CD4-positive, alpha-beta T cell treated with Interleukin-15 for 1 hour (primary cell): ENCODE measurements around the gene NXNL2.

Experiments used
- DNase-seq: peaks from one replicate; pipeline ENCODE4 v3.0.0-alpha.2; 2020

NXNL2 gene

DNA sequence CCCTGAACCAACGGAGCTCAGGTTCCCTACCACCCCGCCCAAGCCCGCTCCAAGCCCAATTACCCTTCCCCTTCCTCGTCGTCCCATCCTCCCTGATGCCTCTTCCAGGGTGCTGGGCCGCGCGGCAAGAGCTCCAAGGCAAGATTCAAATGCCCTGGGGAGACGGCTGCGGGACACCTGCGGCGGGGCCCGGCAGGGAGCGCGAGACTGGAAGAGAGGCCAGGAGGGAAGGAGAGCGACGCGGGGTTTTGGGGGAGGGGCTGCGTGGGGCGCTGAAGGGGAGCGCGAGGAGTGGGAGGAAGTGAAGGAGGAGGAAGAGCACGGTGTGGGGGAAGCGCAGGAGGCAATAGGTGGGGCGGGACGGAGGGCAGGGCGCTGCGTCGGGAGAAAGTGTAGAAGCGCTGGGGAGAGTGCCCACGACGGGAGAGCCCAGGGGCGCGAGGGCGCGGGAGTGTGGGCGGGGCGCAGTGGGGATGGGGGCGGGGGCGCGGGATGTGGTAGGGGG lies 975 bp upstream of the NXNL2 start:
- no peak for DNase-seq

DNA sequence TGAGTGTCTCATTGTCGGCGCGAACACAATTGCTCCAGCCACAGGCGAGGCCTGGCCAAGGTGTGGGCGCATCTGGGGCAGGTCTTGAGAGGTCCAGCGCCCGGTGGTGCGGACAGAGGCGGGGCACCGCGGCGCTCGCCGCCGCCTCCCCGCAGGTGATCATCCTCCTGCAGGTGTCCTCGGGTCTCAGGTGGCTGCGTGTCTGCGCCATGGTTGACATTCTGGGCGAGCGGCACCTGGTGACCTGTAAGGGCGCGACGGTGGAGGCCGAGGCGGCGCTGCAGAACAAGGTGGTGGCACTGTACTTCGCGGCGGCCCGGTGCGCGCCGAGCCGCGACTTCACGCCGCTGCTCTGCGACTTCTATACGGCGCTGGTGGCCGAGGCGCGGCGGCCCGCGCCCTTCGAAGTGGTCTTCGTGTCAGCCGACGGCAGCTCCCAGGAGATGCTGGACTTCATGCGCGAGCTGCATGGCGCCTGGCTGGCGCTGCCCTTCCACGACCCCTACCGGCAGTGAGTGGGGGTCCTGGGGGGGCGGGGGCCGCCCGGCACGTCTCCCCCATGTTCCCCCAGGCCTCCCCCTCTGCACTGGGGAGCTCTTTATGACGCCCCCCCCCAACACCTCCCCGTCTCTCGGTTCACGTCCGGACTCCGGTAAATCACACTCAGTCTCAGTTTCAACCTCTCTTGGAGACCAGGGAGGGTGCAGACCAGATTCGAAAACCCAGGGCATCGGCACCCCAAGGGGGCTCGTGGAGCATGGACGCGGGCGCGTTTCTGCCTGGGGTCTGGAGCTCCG lies 446 bp downstream of the NXNL2 start:
- DNase-seq: no peak

DNA sequence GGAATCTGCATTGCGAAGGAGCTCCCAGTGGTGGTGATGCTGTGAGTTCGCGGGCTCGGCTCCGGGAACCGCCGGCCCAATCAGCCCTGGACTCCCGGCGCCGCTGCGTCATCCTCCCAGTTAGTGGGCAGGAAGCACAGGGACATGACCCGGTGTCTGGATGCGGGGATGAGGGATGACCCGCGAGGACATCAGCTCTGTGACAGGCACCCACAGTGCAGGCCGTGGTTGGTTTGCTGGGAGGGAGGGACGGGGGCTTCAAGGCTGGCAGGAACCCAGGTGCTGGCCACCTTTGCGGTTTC lies 996 bp downstream of the NXNL2 start:
- no peak for DNase-seq

DNA sequence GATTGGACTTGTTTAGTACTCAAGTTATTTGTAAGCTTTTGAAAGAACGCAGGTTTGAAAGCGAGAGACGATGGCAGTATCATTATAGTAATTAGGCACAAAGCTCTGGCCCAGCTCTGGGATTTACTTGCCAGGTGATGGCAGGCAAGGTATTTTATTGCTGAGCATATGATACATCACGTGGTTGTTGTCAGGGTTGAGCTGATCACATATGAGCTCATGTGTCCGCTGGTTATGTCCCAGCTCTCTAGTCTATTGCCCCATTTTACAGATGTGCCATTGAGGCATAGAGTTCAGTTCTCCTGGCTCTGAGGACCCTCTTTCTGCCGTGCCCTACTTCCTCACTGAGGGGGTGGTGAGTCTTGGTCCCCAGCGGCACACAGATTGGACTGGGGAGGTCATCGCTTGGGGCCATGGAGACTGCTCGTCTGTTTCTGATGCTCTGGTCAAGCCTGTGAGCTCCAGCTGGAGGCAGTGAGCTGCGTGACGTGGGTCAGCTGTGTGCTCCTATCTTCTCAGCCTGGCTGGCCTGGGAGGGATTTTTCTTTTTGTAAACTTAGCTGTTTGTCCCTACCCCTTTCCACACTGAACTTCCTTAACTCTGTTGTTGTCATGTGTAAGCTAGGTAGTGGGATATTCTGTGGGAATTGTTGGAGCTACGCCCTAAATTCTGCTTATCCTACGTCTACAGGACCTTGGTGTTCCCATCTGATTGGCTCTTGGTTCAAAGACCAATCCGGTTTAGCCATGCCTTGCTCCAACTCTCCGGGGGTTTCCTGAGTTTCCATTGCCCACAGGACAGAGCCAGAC lies 2.2 kb downstream of the NXNL2 start:
- no peak for DNase-seq

DNA sequence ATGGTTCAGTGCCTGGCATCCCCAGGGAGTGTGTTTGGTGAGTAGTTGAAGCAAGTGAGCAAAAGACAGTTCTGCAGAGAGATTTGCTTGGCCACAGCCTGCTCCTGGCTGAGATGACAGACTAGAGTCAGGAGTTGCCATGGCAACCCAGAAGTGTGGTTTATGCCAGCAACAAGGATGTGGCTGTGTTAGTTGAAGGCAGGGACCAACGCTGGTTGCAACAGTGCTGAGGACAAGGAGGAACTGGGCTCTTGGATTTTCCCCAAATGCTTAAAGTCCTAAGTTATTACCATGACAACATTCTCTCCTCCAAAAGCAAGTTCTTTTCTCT lies 2.7 kb downstream of the NXNL2 start:
- peak; percentile 69 for DNase-seq

DNA sequence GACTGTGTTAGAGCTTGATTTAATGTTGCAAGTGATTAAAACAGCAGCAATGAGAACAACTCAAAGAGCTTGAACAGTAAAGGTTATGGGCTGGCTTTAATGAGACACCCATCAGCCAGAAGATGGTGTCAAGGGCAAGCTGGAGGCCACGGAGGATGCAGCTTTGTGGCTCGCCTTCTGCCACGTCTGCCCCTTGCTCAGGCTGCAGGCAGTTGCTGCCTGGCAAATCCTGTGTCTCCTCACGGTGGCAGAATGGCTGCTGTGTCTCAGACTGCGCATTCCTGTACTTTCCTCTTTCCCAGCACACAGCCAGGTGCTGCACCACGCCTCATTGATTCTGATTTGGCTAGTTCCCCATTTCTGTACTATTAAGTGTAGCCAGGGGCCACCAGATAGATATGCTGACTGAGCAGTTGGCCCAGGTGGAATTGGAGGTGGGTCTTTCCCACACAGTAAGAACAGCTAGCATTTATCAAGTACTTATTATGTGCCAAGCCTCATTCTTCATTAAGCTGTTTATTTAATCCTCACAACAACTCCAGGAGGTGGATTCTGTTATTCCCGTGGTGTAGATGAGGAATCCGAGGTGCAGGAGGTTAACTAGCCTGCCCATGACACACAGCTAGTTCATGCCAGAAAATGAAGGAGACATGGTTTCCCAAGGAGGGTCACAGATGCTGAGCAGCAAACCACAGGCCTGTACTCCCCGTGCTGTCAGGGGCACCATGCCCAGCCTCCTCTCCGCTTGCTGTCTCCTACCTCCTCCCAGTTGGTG lies 3.5 kb downstream of the NXNL2 start:
- no peak for DNase-seq

DNA sequence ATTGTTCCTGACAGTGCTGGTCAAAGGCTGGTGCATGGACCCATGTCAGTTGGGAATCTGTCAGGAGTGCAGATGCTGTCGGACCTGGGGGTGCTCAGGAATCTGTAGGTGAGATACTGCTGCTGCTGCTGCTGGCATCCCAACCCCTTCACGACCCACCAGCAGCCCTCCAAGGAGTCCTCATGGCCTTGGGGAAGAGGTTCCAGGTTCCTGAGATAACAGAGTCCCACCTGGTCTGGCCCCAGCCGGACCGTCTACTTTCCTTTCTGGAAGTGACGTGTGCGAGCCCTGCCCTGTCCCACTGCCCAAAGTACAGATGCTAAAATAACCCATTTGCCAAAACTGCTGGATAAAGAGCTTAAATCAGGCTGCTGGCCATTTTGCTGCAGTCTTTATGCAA lies 4.3 kb downstream of the NXNL2 start:
- DNase-seq: no peak

DNA sequence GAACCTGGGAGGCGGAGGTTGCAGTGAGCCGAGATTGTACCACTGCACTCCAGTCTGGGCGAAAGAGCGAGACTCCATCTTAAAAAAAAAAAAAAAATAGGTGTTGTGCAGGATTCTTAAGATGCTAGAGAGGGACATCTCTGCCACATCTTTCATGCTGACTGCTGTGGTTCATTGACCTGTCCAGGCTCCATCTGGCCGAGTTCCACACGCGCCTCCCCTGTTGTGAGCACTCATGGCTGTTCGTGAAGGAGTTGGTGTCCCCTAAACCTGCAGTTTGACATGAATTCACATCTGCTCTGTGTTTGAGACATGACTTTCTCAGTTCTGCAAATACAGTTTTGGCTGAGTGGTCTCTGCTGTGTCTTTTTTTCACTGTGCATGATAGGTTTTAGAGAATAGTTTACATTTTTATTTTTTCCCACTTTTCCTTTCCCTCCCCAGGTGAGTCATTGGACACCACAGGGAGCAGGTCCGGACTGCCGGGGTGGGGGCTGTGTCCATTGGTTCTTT lies 5.3 kb downstream of the NXNL2 start:
- DNase-seq: no peak

DNA sequence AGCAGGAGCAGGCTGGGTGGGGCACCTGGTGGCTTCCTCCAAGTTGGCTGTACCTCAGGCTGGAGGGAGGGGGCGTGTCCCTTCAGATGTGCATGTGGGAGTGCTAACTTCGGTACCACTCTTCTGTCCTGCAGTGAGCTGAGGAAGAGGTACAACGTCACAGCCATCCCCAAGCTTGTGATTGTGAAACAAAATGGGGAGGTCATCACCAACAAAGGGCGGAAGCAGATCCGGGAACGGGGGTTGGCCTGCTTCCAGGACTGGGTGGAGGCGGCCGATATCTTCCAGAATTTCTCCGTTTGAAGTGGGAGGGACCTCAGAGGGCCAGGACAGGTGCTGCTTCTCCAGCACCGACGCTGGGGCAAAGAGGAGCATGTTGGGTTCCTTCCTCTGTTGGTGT lies 9.3 kb downstream of the NXNL2 start:
- no peak for DNase-seq

DNA sequence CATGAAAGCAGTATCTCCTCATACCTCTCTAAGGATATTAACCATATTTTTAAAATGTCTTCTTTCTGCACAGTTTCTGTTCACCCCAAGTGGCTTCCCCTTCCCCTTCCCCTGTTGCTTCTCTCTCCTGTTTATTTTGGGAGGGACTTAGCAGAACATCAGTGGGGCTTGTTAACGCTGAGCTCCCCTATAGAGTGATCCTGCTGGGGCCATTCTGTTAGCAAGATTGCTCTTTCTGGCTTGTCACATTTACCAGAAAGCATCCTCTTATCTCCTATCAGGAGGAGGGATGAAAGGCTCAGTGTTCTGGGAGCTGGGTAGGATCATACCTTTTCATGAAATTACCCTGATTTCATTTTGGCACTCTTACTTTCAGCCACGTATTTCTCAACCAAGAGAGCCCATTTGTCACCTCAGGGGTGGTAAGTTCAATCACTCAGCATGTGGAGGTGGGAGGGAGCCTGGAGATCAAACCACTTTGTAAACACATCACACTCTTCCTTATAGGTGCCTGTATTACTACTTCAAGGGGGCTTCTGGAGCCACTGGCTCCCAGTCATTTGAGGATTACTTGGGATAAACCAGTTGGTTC lies 16.7 kb downstream of the NXNL2 start:
- DNase-seq: no peak

DNA sequence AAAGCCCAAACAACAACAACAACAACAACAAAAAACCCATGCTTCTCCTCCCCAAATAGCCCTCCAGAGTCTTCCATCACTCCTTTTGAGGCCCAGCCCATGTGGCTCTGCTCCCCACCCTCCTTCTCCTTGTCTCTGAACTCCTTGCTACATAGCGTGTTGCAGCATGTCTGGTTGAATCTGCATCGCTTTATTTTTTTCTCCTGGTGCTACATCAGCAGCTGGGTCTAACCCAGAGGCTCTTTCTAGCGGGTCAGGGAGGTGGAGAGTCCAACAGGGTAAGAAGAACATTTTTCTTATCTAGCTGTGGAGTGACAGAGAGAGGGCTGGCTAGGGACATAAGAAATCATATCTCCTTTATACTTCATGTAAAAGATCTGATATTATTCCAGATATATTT lies 18.4 kb downstream of the NXNL2 start:
- DNase-seq: no peak

DNA sequence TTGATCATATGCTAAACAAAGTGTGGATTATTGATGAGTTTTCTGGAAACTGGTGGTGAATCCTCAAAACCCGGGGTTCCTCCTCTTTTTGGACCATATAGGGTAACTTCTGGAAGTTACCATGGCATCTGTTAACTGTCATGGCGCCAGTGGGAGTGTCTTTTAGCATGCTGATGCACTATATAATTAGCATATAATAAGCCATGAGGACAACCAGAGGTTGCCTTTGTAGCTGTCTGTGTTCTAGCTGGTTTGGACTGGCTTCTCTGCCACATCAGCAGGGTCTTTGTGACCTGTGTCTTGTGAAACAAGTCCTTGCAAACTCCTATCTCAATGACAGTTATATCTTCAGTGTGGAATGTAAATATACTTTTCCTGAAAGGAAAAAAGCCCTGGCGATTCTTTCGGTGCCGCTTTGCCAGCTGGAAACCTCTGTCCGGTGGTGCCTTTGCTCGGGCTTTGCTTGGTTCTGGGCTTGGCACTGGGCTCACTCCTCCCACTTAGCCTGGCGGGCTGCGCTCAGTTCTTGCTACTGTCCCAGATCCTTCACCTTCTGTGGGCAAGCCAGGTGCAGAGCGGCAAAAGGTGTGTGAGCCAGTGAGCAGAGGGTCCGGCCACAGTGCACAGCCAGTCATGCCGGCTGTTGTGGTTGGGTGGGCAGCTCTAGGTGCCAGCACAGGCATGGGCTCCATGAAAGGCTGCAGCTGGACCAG lies 20.4 kb downstream of the NXNL2 start:
- DNase-seq: no peak

DNA sequence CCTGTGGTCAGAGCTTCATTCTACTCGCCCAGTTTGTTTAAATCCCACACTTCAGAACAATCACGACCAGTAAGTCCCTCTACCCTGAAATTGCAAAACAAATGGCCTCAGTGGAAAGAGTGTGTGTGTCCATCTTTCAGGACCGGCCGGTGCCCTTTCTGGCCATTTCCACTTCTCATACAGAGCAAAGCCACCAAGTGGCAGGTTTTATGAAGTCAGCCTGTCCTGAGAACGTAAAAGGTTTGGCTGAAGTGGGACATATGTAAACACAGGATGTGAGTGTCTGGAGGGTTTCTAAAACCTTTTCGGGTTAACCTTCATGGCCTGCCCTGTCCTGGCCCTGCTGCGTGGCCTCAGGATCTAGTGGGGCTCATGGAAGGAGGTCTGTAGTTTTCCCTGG lies 24.7 kb downstream of the NXNL2 start:
- DNase-seq: no peak

DNA sequence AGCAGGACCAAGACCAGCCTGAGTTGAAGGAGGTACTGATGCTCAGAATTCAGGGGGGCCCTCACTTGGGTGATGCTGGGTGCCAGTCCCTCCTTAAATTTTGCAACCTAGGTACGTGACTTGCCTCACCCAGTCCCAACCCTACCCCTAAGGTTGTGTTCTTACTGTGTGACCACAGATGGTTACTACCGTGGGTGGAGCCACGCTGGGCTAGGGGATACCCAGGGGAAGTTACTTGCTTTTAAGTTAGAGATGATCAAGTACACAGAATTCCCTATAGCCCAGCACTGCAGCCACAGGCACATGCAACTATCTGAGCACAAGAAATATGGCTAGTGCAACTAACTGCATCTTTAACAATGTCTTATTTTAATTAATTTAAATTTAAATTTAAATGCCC lies 32.9 kb downstream of the NXNL2 start:
- DNase-seq: no peak

DNA sequence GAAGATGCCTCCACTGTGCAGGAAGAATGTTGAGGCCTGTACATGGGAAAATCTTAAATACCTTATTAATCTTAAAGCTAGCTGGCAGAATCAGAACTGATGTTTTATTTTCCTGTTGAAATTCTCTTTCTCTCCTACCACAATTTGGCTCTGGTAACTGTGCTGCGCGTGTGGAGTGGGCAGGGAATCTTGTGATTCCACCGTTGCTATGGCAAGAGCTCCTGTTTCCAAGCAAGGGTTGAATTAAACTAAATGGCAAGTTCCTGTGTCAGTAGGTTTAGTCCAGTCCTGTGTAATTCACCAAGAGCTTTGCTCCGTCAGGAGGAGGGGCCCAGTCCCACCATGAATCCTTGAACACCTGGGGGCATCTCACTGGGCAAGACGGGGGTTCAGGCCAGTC lies 36.4 kb downstream of the NXNL2 start:
- DNase-seq: no peak

DNA sequence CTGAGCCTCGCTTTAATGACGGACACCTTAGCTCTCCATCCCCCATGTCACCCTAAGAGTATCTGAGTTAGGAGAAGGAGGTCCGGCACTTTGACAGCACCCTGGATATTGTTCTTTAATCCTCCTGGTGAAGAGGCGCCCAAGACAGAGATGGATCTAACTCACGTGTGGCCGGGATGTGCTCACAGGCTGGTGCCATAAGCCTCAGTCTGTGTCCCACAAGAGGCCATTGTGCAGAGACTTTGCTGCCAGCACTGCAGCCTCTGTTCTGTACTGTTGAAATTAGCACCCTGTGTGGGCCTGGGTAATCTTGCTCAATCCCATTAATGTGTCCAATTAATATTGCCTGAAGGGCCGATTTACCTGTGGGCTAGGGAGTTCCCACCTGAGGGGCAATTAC lies 37.7 kb downstream of the NXNL2 start:
- DNase-seq: no peak

DNA sequence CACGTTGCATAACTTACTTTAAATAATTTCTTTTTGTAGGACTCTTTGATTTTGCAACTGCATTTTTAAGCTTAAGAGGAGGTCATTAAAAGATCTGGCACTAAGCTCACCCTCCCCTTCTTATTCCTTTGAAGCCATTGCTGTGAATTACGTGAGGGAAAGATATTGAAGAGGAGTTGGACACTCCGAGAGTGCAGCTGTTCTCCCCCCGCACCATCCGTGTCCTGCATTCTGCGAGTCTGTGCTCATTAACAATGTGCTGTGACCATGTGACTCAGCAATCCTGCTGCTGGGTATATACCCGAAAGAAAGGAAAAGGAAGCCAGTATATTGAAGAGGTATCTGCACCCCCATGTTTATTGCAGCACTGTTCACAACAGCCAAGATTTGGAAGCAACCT lies 40.0 kb downstream of the NXNL2 start:
- no peak for DNase-seq

DNA sequence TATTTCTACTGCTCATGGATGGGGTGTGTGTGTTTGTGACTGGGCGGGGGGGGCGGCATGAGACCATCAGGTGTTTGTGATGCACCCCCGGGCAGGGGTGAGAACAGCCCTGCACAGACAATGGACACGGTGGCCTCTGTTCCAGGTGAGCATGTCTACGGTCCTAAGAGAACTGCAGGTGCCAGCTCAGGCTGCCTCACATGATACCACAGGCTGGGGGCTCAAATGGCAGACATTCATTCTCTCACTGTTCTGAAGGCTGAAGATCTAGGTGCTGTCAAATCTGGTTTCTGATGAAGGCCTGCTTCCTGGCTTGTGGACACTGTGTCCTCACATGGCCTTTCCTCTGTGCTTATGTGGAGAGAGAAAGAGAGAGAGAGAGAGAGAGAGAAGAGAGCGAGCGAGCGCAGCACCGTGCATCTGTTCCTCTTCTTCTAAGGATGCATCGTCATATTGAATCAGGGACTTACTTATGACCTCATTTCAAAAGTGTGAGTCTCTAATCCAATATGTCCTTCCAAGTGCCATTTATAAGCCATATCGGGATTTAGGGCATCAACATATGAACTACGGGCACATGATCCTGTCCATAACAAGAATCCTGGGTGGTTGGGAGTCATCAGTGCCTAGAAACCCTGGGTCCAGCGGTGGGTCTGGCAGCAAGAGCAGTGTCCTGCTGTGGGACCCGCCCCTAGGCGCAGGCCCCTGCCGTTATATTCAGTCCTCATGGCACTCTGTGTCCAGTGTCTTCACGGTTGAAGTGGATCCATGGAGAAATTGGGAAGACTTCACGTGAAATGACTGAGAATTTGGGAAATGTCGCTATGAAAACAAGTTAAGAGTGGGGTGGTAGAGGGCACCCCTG lies 42.5 kb downstream of the NXNL2 start:
- no peak for DNase-seq

DNA sequence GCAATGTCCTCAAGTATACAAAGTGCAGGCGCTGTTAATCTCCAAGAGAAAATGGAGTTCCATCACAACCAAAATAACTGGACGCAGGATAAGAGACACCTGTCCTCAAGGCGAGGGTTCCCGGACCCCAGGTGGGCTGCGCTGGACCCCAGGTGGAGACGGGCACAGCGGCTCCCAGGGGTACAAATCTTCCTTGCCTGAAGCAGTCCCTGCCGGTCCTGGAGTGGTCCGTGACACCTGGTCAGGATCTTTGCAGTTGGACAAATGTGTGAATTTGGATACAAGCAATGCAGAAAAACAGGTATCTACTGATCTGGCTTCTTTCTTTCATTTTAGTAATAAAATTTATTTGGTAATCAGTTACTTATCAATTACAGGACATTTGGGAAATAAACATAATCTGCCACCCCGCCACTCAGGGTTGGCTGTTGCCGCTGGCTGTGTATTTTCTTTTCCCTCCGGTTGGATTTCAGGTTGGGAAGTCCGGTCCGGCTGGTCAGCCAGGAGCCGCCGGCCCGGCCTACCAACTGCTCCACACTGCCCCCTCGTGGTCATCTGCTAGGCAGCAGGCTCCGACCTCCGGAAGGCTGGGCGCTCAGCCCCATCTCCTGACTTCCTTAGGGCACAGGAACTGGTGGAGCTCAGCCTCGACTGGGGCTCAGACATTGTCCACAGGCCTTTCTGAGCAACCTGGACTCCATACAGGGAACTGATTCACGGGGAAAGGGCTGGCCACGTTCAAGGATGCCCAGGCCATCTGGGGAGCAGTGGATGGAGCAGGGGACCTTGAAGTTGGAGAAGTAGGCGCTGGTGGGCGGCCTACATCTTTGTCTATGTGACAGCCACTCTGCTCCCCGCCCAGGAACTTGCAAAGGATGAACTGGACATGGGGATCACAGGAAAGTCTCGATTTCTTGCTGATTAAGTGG lies 43.4 kb downstream of the NXNL2 start:
- peak; percentile 48 for DNase-seq

DNA sequence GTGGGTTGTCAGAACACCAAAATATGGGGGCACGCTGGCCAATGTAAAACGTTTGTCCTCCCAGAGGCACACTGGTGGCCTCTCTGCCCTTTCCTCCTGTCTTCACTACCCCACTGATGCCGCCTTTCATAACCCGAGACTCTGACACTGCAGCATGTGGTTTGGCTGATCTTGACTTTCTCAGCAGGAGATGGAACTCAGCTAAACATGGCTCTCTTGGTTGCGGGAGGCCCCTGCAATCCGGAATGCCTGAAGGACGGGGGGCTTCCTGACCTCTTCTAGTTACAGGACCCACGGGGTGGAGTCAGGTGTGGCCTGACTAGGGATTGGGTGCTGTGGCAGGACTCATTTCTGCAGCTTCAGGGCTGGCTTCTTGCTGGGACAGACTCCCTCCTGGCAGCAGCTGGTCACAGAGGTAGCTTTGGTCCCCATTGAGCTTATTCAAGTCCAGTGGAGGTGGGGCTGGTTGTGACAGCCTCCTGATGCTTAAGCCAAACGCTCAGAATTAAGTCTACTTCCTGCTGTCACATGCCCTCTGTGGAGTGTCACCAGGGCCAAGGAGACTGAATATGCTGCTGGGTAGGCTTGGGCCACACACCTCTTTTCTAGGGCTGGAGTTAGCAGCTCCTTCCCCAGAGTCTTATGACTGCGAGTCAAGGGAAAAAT lies 44.2 kb downstream of the NXNL2 start:
- no peak for DNase-seq
